K562 treated with DMSO at 1 percent for 12 hours (cell line): ENCODE data around the gene ATP5PB. TPM values are rescaled to one million over a fixed set of nuclear protein-coding genes. Genes with fewer than 3 reads are reported as not detected.

Experiments used
- total RNA-seq: library from RNA; unstranded; fragments of 300-600 nt; gene quantifications from 2 replicates; pipeline ENCODE4 v1.2.3, GENCODE V29; 2022; ENCODE audit not compliant: insufficient read depth

Gene ATP5PB, protein sequence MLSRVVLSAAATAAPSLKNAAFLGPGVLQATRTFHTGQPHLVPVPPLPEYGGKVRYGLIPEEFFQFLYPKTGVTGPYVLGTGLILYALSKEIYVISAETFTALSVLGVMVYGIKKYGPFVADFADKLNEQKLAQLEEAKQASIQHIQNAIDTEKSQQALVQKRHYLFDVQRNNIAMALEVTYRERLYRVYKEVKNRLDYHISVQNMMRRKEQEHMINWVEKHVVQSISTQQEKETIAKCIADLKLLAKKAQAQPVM
- total RNA-seq: 202 and 232 TPM in 2 replicates

GRCh38 chr1:111448918-111449702 is at the start of gene ATP5PB, which contains the start of gene WDR77:
ATP5PB (plus strand) TSS chr1:111449464; CDS start chr1:111449542, 78 bp downstream.
WDR77 (minus strand) TSS chr1:111449256; CDS start chr1:111449169, 87 bp downstream.

GRCh38 chr1:111503585-111504060 is 54.4 kb downstream of the ATP5PB start, which contains the start of the genes ADORA3 and TMIGD3:
ADORA3 (minus strand) TSS chr1:111503633; CDS start chr1:111503354, 279 bp downstream.
TMIGD3 (minus strand) TSS chr1:111503633; CDS start chr1:111503354, 279 bp downstream.

Other genes starting within 250 kb of the ATP5PB start
- gene DENND2D, start 248.8 kb upstream of the ATP5PB start, total RNA-seq: 1.1 TPM in 1 of 2 replicates, not detected in the other
- gene CHI3L2, start 221.8 kb upstream of the ATP5PB start, total RNA-seq: not detected in 2 replicates
- not detected in 2 replicates for gene CHIA, start 158.6 kb upstream of the ATP5PB start, total RNA-seq
- 0.61 and 2.6 TPM in 2 replicates for gene OVGP1, start 21.7 kb upstream of the ATP5PB start, total RNA-seq
- 20.0 and 27.5 TPM in 2 replicates for gene WDR77, start 208 bp upstream of the ATP5PB start, total RNA-seq
- 1.1 TPM in 1 of 2 replicates, not detected in the other for gene C1orf162, start 24.5 kb downstream of the ATP5PB start, total RNA-seq
- 0.83 TPM in 1 of 2 replicates, not detected in the other for gene ADORA3, start 54.2 kb downstream of the ATP5PB start, total RNA-seq
- not detected in 2 replicates for gene TMIGD3, start 54.2 kb downstream of the ATP5PB start, total RNA-seq
- gene RAP1A, start 170.3 kb downstream of the ATP5PB start, total RNA-seq: 36.3 and 65.1 TPM in 2 replicates